SK-N-MC (cell line): ENCODE data around the gene RTBDN.

Source experiments
- EZH2 ChIP-seq: fragments of 200-600 bp; sonication (generic); IDR thresholded peaks from one replicate; pipeline ENCODE4 v1.6.1; 2017; ENCODE audit warnings: antibody characterized with exemption
- POLR2AphosphoS5 ChIP-seq: IDR thresholded peaks from 2 replicates; pipeline ENCODE4 v1.6.1; 2012; ENCODE audit warnings: mild to moderate bottlenecking, low read depth, low read length, borderline replicate concordance

DNA sequence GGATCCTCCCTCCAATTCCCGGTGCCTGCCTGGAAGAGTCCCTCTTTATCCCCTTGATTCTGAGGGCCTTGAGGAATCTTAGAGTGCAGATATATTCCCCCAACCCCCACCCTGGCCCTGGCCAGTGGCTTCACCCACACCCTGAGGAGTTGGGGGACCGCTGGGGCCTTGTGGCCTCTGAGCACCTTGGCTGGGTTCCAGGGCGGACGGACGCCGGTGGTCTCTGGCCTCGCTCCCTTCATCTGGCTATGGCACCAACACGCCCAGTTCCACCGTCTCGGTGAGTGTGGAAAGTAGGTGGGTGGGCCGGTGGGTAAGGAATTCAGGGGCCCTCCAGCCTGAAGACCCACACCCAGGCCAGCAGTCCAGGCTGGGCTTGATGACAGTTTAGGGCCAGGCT lies 8.9 kb upstream of the RTBDN start:
- no peak for TF ChIP-seq POLR2AphosphoS5
- no peak for TF ChIP-seq EZH2
